T-helper 9 cell (primary cell): ENCODE data around the gene CCDC92.
A peak's percentile ranks its signal among the peaks of the same experiment; 100 is the strongest.

ENCODE experiments used
- DNase-seq: peaks from one replicate; pipeline ENCODE4 v3.0.0-alpha.2; 2020

The CCDC92 gene

DNA sequence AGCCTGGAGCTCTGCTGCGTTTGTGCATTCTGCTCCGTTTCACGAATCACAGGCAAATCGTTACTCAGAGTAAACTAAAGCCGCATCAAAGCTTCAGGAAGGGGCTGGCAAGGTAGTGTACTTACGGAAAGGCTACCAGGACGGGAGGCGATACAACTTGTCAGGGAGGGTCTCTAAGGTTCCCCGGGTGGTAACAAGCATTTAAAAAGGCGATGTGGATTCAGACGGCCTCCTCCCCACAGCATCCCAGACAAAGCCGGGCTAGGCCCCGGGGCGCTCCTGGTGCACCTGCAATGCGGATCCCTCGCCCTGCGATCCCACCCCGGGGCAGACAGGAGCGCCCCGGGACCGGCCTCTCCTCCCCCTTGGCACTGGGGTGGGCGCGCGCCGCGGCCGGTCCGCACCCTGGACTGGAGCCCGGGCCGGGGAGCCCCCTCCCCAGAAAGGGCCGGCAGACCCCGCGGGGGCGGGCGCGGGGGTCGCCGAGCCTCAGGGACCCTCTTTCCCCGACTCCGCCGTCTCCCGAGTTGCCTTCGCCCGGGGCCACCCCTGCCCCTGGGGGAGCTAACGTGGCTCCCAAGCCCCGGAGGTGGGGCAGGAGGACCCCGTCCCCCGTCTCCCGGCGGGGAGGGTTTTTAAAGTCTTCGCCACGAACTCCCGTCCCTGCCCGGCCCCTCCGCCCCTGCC is 718 bp downstream of the CCDC92 start:
- peak; percentile 21 for DNase-seq

GRCh38 chr12:123971449-123971769 is 1.2 kb downstream of the CCDC92 start:
- no peak for DNase-seq

DNA sequence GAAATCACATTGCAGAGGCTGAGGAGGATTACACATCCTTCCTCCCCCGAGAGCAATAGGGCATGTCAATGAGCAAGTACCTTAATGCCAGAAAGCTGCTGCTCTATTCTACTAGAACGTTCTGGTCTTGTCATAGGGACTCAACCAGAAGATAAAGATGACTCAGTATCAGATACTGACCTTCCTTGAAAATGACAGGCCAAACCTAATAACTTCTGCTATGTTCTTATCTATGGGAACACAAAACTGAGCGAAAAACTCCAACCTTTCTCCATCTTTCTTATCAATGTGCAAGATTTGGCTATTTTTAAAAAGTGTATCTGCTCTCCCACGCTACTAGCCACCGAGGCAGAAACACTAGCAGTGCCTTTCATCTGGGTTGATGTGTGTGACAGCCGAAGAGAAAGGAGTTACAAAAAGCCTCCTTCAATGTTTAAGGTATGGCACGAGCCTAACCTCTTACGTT is 5.5 kb downstream of the CCDC92 start:
- DNase-seq: no peak

DNA sequence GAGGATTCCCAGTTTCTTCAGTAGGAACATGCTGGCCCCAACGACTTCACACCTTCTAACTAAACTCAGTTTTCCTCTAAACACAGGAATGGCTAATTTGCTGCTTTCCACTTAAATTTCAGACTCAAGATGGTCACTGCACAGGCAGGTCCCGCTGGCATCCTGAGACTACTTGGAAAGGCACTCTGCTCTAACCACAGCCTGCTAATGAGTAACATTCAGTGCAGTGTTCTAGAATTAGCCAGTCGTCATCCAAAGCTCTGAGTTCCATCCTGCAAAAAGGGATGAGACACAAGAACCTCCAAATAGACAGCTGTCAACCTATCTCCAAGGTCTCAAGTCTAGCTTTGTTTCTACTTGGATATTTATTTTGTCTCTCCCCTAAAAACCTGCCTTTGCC is 6.0 kb downstream of the CCDC92 start:
- no peak for DNase-seq

GRCh38 chr12:123965382-123965781 is 7.2 kb downstream of the CCDC92 start:
- DNase-seq: no peak

DNA sequence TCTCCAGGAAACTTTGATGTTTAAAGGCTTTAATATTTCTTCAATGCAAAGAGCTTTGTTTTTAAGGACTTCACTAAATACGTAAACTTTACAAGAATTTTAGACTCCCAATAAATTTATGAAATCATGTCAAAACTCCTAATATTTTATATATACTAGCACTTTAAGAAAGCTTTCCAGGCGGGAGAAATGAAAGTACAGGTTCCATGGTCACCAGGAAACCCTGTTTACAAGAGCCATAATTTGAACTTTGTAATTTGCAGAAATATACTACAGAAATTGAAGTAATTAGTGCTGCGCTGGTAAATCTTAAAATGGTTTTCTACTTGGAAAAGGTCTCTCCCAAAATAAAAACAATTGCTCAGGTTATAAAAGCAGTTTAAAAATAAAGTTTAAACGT is 8.8 kb downstream of the CCDC92 start:
- DNase-seq: no peak

DNA sequence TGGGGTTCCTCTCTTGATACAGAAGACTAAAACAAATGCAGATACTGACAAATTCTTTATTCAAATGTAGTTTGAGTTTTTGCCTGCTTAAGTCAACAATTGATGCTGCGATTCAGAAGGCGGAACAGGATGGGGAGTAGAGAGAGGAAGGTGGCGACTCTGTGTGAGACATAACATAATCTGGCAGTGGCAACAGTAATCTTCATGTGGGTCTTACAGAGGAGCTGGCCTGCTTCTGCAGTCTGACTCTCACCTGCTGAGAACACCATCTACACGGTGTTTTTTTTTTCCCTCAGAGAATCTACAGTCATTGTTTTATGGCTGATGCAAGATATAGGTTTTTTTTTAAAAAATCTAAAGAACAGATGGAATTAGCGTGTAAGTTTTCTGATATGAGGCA is 10.1 kb downstream of the CCDC92 start:
- DNase-seq: no peak

DNA sequence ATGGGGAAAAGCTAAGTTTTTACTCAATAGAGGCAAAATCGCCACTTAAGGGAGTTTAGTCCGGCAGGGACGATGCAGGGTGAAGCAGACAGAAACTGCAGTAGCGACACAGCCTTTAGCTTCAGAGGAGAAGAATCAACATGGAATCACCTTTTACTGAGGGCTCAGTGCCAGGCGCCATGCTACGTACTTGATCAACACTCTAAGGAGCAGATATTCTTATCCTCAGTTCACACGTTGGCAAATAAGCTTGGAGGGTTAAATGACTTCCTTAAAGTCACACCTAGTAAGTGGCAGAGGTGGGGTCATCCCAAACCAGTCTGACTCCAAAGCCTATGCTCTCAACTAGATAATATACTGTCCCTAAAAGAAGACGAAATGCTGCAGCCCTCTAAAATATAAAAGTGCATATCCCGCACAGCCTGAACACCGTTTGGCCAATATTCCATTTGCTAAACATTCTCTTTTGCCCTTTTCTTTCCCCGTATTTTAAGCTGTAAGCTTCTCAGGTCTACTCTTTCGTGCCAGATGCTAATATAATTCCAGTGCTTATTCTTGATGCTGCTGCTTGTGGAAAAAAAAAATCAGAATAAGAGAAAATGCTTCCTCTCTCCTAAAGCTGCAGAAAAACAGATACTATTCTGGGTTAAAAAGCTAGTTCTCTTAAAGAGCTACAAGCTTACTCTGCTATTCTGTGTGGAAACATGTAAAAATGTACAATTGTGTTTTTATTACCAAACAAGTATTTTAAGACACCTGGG is 10.9 kb downstream of the CCDC92 start:
- DNase-seq: no peak

GRCh38 chr12:123960856-123961255 is 11.8 kb downstream of the CCDC92 start:
- no peak for DNase-seq

DNA sequence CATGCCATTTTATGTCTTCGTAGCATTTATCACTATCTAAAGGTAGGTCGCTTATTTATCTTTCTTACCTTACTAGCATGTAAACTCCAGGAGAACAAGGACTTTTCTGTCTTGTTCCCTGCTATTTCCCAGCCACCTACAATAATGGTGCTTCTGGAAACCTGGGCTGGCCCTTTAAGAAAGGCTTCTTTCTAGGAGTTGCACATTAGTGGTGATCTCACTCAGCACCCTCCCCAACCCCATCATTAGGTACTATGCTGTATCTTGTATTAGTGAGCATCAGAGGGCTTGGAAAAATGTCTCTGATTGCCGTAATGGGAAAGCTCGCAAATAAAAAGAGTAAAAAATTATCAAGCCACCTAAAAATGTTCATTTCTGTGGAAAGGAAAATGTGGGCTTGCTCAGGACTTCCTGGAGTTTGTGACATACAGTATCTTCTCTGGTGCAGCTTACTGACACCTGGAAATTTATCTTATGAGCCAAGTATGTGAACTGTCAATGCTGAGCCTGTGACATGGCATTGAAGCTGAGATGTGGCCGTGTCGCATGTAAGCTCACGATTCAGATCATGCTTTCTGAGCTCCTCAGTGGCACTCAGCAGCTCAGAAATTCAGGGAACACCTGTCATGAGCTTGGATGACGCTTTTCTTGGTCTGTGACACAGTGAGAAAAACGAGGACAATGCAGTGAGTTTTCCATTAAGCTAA is 12.4 kb downstream of the CCDC92 start:
- DNase-seq: no peak

GRCh38 chr12:123958876-123959275 is 13.8 kb downstream of the CCDC92 start:
- no peak for DNase-seq

- no peak for DNase-seq
Measured at GRCh38 chr12:123958462-123958861, 14.2 kb downstream of the CCDC92 start.

- DNase-seq: no peak
Measured at GRCh38 chr12:123957196-123957595, 15.4 kb downstream of the CCDC92 start.

GRCh38 chr12:123956249-123956648 is 16.4 kb downstream of the CCDC92 start:
- DNase-seq: no peak

DNA sequence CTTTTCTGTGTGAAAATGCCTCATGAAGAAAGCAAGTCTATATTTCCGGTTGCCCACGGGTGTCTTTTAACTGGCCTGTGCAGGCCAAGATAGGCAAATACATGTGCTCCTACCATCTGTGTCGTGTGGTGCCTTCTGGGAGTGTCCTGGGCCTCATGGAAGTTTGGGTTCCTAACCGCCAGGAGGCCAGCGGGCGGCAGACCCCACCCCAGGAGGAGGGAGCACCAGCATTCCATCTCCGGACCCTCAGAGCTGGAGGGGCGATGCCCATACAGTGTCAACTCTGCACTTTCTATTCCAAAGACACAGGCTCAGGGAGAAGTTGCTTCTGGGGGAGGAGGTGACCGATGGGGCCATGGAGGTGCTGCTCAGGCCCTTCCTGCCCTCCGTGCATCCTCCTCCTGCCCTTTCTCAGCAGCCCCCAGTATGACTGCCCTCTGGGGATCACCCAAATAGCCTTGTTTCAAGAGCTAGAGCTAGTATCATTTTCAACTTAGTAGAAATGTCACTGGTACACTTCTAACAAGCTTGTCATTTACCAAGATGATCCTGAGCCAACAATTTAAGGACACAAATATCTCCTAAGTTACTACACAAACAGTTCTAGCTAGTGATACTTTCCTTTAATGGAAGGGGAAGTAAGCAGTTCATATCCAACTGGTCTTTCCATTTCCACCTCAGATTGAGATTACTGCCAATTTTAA is 17.8 kb downstream of the CCDC92 start:
- no peak for DNase-seq

DNA sequence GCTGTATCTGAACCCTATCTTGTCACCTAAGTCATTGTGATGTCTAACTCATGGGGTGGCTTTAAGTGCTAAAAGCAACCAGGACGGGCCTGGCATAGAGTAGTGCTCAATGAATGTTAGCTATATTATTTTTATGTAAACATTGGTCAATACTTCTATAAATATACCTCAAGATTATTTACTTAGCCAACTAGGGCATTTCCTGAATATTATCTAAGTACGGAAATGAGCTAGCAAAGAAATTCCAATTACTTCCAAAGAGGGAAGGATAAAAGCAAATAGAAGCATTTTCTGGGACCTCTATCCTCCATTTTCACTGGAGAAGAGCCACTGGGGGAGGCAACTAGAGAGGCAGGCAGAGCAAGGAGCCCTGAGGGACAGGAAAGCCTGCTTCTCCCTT is 20.6 kb downstream of the CCDC92 start:
- no peak for DNase-seq

DNA sequence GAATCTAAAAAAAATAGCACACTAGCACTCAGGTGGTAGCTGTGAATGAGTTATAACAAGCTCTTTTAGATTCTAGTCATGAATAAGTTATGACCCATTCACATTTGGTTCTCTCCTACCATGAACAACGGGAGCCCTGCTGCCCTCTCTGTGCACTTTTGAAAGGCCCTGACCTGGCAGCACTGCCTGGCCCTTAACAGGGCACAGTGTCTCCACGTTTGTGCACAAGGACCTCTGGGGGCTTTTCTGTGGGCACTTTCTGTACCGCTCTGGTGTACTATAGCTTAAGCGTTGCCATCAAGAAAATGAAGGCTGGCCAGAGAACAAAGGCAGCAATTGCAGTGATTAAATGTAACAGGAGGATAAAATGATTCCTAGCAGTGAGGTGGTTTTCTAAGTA is 21.2 kb downstream of the CCDC92 start:
- no peak for DNase-seq

DNA sequence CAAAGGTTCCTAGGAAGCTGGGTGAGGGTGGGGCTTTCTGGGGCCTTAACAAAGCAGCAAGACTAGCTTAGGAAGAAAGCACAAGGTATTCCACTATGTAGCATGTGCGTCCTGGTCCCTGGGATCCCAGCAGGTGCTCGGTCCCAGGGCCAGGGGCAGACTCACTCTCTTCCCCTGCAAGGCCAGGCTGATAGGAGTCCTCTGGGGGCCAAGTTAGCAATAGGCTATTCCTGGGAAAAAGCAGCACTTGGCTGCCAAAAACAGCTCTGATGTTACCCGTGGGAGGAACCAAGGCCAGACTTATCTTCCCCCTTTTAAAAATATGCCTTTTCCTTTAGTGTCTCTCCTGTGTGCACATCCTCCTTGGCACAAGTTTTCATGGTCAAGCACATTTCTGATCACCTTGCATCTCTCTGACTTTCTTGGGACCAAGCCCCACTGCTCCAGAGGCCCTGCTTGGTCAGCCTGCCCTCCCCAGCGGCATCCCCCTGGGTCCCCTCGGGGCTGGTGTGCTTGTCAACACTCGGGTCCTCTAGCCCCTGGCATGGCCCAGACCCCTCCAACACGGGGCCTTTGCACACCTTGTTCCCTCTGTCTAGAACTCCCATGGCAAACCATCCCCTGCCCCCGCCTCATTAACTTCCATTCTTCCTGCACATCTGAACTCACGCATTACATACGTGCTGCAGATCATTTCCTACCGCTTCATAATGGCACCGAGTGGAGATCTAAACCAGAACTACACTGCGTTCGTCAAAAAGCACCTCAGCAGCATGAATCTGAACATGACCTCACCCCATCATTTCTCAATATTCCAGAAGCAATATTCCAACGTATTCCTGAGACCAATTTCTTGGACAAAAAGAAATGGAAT is 21.9 kb downstream of the CCDC92 start:
- DNase-seq: no peak

DNA sequence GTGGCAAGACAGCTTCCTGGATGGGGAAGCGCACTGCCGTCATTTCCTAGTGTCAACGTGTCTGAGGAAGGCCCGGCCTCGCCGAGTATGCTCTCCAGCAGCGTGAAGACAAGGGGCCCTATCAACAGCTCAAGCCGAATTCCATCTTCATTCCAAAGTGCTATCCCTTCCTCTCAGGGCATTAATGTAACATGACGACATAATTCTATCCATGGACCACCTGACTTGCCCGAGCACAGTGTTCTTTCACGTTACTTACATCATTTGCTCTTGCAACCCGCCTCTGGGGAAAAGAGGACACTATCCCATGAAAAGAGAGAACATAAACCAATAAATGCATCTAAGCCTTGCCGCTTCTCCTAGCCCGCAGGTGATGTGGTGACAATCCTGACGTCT is 22.9 kb downstream of the CCDC92 start:
- DNase-seq: no peak

DNA sequence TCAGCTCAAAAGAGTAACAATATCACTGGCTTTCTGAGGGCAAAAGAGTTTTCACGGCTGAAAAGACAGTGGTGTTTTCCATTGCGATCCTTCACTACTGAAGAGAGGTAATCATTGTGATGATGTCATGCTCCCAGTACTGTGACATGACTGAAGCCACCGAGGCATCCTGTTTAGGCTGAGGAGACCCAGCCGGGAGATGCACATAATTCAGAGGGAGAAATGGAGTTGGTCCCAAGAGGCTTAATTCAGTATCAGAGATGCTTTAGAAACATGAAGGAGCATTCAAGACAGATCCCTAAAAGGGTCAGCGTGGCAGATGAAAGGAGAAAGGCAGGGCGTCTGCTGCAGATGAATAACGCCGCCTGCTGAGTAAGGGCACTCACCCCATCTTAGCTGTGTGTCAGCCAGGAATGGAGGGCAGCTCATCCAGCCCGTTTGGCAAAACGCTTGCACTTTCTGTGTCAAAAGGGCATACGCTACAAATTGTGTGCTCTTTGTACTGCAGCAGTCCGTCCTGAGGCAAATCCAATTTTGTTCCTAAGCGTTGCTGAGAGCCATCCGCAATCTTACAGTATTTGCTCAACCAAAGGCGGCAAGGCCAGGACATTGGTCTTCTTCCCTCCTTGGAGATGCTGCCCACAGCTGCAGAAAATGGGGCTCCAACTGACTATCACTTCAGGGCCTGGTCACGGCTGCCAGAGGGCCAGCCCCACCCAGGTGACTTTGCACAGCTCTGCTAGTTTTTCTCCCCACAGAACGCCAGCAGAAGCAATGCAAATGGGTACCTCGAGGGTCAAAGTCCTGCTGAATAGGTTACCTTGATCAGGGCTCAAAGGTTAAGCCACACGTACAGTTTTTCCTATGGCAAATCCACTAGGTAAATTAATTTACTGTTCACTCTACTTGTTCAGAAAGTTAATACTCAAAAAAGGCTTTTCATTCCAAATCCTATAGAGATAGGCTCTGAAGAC is 23.5 kb downstream of the CCDC92 start:
- DNase-seq: no peak

- no peak for DNase-seq
Measured at GRCh38 chr12:123948401-123948795, 24.2 kb downstream of the CCDC92 start.
